ENCODE measurements around the gene RPRD1B.

RPRD1B gene

GRCh38 chr20:38139977-38140753 lies 106.6 kb downstream of the RPRD1B start:
- TF ChIP-seq, protein P1, sequence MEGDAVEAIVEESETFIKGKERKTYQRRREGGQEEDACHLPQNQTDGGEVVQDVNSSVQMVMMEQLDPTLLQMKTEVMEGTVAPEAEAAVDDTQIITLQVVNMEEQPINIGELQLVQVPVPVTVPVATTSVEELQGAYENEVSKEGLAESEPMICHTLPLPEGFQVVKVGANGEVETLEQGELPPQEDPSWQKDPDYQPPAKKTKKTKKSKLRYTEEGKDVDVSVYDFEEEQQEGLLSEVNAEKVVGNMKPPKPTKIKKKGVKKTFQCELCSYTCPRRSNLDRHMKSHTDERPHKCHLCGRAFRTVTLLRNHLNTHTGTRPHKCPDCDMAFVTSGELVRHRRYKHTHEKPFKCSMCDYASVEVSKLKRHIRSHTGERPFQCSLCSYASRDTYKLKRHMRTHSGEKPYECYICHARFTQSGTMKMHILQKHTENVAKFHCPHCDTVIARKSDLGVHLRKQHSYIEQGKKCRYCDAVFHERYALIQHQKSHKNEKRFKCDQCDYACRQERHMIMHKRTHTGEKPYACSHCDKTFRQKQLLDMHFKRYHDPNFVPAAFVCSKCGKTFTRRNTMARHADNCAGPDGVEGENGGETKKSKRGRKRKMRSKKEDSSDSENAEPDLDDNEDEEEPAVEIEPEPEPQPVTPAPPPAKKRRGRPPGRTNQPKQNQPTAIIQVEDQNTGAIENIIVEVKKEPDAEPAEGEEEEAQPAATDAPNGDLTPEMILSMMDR (IDR thresholded peaks at IDR 0.05) = no peak
- TF ChIP-seq ZFX (IDR thresholded peaks at IDR 0.05; ENCODE audit: borderline replicate concordance) = no peak
- no peak overlapping the region for H3K27ac ChIP-seq

DNA sequence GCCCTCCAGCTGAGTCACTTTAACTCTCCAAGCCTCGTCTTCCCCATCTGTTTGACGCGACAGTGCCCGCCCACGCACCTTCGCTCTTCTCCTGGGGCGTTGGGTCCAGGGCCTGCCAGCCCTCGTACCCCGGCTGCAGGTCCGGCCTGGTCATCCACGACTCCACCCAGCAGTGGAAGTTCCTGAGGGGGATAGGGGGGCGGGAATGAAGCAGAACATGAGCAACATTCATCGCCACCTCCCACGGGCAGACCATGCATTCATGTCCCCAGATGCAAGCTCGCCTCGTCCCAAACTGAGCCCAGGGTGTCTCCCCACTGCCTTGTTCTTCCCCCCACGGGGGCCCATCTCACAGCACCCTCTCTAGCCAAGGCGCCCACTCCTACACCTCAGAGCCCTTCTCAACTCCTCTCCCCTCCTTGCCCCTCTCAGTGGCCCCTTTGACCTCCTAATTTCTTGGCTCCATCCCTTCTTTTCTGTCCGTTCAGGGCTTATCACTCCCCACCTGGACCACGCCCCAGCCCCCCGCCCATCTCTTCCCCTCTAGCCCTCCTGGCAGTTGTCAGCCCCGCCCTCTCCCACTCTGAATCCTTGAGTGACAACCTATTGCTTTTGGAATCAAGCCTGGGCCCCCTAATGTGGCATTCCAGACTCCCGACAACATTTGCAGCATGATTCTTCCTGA lies 107.8 kb downstream of the RPRD1B start:
- TF ChIP-seq ZFX (IDR thresholded peaks at IDR 0.05; ENCODE audit: borderline replicate concordance) = no peak
- TF ChIP-seq, protein P1 (IDR thresholded peaks at IDR 0.05) = no peak
- no peak overlapping the region for H3K27ac ChIP-seq
